ENCODE results near the gene GPR171.

GRCh38 chr3:151156618-151157216 is 46.3 kb downstream of the GPR171 start:
- peak; percentile 71 for TF ChIP-seq CTCF (IDR thresholded peaks at IDR 0.05; ENCODE audit: insufficient read depth, low read depth, low read length)
- no peak for TF ChIP-seq EZH2 (IDR thresholded peaks at IDR 0.05; ENCODE audit: insufficient read depth, low read length)

Measured in astrocyte (in vitro differentiated cells and primary cell).